IPS-20b (cell line): Measurements from ENCODE around the gene WEE1.

Experiments
- H3K27ac ChIP-seq: one replicate; pipeline ENCODE4 v1.5.1; 2013; ENCODE audit warnings: low read length
- H3K27me3 ChIP-seq: 2 replicates; pipeline ENCODE4 v1.6.1; 2013; ENCODE audit warnings: mild to moderate bottlenecking, low read length, inconsistent platforms; ENCODE audit not compliant: insufficient read depth
- H3K36me3 ChIP-seq: 2 replicates; pipeline ENCODE4 v1.6.1; 2013; ENCODE audit warnings: low read depth, mild to moderate bottlenecking, inconsistent platforms, low read length, moderate library complexity; ENCODE audit not compliant: insufficient read depth
- H3K4me1 ChIP-seq: 2 replicates; pipeline ENCODE4 v1.6.1; 2013; ENCODE audit warnings: mild to moderate bottlenecking, control low read depth, inconsistent platforms, low read length, moderate library complexity; ENCODE audit not compliant: insufficient read depth
- H3K4me3 ChIP-seq: 2 replicates; pipeline ENCODE4 v1.5.1; 2013; ENCODE audit warnings: mild to moderate bottlenecking, low read length, inconsistent platforms
- H3K9ac ChIP-seq: 2 replicates; pipeline ENCODE4 v1.6.1; 2013; ENCODE audit warnings: low read depth, mild to moderate bottlenecking, inconsistent platforms, low read length, moderate library complexity
- H3K9me3 ChIP-seq: 2 replicates; pipeline ENCODE4 v1.6.1; 2013; ENCODE audit warnings: mild to moderate bottlenecking, low read depth, low read length, inconsistent platforms; ENCODE audit not compliant: insufficient read depth

The WEE1 gene

GRCh38 chr11:9629064-9629463 lies 55.6 kb downstream of the WEE1 start:
- H3K4me1 ChIP-seq, result peaks cover 32% of the 10 kb centered on the region
- H3K27me3 ChIP-seq, result no peaks in the 10 kb centered on the region
- H3K36me3 ChIP-seq, result no peaks in the 10 kb centered on the region
- no peak overlapping the region for H3K4me3 ChIP-seq
- H3K27ac ChIP-seq, result no peak overlapping the region
- H3K9ac ChIP-seq, result no peak overlapping the region; the same call in 1 of the 2 replicates
- H3K9me3 ChIP-seq, result no peaks in the 10 kb centered on the region

- Histone ChIP-seq H3K27ac (no peak overlapping the region), H3K4me1 (no peaks in the 10 kb centered on the region; the same call in 1 of the 2 replicates), H3K9ac (no peak overlapping the region), H3K27me3 (no peaks in the 10 kb centered on the region), H3K36me3 (no peaks in the 10 kb centered on the region), H3K9me3 (no peaks in the 10 kb centered on the region), H3K4me3 (no peak overlapping the region)
These were observed 60.2 kb downstream of the WEE1 start for GRCh38 chr11:9633679-9634078.

DNA sequence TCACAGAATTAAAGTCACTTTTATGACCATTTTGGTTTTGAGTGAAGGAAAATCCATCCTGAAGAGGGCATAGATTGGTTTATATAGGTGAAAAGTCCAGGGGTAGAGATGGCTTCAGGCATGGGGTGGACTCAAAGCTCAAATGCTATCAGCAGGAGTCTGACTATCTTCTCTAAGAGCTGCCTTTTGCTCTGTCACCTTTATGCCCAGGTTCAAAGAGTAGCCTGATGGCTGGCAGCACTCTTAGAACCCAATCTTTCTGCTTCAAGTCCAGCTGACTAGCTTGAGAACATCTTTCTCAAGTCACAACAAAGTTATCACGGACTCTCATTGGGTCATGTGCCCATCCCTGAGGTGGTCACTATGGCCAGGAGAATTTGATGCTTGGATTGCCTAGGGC lies 63.2 kb downstream of the WEE1 start:
- Histone ChIP-seq H3K36me3 (no peaks in the 10 kb centered on the region), H3K9ac (no peak overlapping the region), H3K9me3 (no peaks in the 10 kb centered on the region), H3K4me1 (no peaks in the 10 kb centered on the region), H3K4me3 (no peak overlapping the region), H3K27me3 (no peaks in the 10 kb centered on the region), H3K27ac (no peak overlapping the region)

DNA sequence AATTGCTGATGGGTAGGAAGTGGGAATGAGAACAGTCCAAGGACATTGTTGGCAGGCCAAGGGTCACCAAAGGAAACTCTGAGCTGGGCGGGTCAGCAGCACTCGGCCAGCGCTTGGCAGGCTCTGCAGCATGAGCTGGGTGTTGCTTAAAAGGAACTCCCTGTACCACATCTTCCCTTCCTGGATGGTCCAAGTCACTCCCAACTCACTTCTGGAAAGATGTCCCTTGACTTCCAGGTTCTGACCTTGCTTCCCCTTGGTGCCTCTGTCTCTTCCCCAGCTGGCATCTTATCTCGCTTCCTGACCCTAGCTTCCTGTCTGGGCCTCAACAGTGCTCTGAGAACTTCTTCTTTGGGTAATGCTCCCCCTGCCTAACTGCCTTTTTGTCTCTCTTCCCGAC lies 65.6 kb downstream of the WEE1 start:
- Histone ChIP-seq H3K27me3 (no peaks in the 10 kb centered on the region), H3K4me1 (no peaks in the 10 kb centered on the region), H3K27ac (no peak overlapping the region), H3K9me3 (no peaks in the 10 kb centered on the region), H3K9ac (no peak overlapping the region), H3K4me3 (no peak overlapping the region), H3K36me3 (no peaks in the 10 kb centered on the region)
